NT2/D1 (cell line): ENCODE measurements around the gene DIP2C.
"Not testable (repeated sequence)": the region's sequence is repeated elsewhere in the genome, so short reads cannot be mapped to it uniquely, and the experiment has no call there.

ENCODE experiments used
- SUZ12 ChIP-seq: IDR thresholded peaks from 2 replicates; pipeline ENCODE4 v1.6.1; 2011; ENCODE audit not compliant: insufficient read length, insufficient read depth; ENCODE audit errors: extremely low read depth
- YY1 ChIP-seq: IDR thresholded peaks from 2 replicates; pipeline ENCODE4 v1.6.1; 2011; ENCODE audit not compliant: insufficient read length, insufficient read depth
- ZNF274 ChIP-seq: IDR thresholded peaks from 2 replicates; pipeline ENCODE4 v1.6.1; 2011; ENCODE audit warnings: mild to moderate bottlenecking, low read depth, low read length

DNA sequence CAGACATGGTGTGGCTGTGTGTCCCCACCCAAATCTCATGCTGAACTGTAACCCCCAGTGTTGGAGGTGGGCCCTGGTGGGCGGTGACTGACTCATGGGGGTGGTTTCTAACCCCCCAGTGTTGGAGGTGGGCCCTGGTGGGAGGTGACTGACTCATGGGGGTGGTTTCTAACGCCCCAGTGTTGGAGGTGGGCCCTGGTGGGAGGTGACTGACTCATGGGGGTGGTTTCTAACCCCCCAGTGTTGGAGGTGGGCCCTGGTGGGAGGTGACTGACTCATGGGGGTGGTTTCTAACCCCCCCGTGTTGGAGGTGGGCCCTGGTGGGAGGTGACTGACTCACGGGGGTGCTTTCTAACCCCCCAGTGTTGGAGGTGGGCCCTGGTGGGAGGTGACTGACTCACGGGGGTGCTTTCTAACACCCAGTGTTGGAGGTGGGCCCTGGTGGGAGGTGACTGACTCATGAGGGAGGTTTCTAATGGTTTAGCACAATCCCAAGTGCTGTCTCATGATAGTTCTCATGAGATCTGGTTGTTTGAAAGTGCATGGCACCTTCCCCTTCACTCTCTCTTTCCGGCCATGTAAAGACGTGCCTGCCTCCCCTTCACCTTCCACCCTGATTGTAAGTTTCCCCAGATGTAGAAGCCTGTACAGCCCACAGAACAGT lies 78.7 kb downstream of the DIP2C start:
- not testable (repeated sequence) for TF ChIP-seq SUZ12, YY1, ZNF274
